Fibroblast of lung (primary cell): Measurements from ENCODE around the gene DENND4B.

ENCODE experiments used
- EZH2 ChIP-seq: IDR thresholded peaks from 2 replicates; pipeline ENCODE4 v1.5.1; 2012; ENCODE audit warnings: low read length, control low read depth, mild to moderate bottlenecking; ENCODE audit errors: missing control alignments
- TF ChIP-seq, protein P1 (sequence below), 2 donors: IDR thresholded peaks in 1 of 2; conservative IDR thresholded peaks in 1 of 2; 1 replicate in 1 of 2; 2 replicates in 1 of 2; pipeline ENCODE4 v1.5.1; 2011 to 2012; ENCODE audit warnings: low read length in 2 of 2, control low read depth in 1 of 2, inconsistent platforms in 1 of 2, low read depth in 1 of 2, mild to moderate bottlenecking in 1 of 2

DNA sequence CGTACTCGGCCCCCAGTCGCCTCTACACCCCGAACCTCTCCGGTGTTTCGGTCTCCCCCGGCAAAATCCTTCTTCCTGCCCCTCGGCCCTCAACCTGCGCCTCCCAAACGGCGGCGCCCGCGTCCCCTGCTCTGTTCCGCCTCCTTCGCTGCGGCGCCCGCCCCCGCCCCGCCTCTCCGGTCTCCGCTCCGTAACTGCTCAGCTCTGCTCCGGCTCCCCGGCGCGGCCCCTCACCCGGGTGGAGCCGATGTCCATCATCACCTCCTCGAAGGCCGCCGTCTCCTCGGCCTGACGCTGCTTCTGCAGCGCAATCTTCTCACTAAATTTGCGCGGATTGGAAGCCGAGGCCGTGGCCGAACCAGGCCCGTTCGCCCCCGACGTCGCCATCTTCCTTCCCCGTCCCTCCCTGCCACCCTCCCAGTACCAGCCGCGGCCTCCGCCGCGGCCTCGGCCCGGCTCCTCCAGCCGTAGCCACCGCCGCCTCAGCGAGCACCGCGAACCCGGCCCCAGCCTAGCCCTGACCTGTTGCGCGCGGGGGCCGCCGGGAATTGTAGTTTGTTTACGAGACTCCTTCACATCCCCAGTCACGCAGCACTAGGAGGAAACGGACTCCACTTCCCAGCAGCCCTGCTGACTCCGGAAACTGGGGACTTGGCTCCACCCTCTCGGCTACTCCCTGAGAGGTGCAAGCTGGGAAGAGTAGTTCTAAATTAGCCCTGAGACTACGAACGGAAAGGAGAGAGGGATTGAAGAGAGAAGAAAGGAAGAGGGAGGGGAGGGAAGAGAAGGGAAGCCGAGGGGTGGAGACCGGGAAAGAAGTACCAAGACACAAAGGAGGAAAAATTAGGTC is 11.8 kb upstream of the DENND4B start, which contains the start of gene CRTC2:
- TF ChIP-seq, protein P1, sequence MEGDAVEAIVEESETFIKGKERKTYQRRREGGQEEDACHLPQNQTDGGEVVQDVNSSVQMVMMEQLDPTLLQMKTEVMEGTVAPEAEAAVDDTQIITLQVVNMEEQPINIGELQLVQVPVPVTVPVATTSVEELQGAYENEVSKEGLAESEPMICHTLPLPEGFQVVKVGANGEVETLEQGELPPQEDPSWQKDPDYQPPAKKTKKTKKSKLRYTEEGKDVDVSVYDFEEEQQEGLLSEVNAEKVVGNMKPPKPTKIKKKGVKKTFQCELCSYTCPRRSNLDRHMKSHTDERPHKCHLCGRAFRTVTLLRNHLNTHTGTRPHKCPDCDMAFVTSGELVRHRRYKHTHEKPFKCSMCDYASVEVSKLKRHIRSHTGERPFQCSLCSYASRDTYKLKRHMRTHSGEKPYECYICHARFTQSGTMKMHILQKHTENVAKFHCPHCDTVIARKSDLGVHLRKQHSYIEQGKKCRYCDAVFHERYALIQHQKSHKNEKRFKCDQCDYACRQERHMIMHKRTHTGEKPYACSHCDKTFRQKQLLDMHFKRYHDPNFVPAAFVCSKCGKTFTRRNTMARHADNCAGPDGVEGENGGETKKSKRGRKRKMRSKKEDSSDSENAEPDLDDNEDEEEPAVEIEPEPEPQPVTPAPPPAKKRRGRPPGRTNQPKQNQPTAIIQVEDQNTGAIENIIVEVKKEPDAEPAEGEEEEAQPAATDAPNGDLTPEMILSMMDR (conservative IDR thresholded peaks at IDR 0.05 in 1 of 2, IDR thresholded peaks at IDR 0.05 in 1 of 2; ENCODE audit: low read depth in 1 of 2, low read length in 2 of 2): no peak
- TF ChIP-seq EZH2: no peak
